HG02759 (cell line): Measurements from ENCODE around the gene CCNL1.
"Not testable (repeated sequence)": the region's sequence is repeated elsewhere in the genome, so short reads cannot be mapped to it uniquely, and the experiment has no call there.

Source experiments
- ATAC-seq: cut with Tn5 transposase; IDR thresholded peaks from one replicate; pipeline ENCODE4 v1.9.1; 2021; ENCODE audit warnings: mild to moderate bottlenecking, moderate library complexity; ENCODE audit not compliant: unreplicated experiment

The CCNL1 gene

DNA sequence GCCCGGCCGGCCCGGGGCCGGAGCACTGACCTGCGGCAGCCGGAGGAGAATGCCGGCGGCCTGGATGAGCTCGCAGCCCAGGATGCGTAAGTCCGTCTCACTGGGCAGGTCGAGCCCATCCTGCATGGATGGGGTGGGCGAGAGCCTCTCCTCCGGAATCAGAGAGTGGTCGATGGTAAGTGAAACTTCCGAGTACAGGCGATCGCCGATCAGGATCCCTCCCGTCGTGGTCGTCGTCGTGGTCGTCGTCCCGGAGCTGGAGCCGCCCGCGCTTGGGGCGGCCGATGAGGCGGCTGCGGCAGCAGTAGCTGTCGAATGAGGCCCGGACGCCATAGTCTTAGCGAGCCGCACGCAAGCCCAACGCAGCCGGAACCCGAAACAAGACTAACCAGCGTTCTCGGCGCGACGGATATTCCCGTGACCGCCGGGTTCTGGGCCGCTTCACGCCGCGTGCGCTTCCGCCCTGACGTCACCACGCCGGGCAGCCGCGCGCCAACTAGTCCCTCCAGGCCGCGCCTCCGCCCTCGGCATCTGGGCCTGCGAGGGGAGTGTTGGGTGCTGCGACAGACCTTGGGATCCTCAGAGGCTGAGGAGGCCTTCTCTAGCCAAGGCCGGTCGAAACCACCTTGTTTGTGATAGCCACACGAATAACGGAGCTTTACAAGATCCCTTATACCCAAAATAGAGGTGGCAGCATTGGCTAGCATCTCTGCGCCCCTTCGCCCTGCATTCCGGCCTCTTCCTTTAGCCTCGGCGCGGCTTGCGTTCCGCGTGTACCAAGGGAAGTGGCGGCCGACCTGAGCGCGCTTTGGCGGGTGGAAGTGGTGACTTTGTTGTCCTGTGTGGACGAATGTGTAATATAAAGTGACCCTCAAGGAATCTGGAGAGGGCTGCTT, at the start of gene CCNL1:
TSS of gene CCNL1 (minus strand) at position 386 of the 896 bp plus-strand sequence. CDS start at position 333, 53 bp downstream.
- ATAC-seq = peak; percentile 82

DNA sequence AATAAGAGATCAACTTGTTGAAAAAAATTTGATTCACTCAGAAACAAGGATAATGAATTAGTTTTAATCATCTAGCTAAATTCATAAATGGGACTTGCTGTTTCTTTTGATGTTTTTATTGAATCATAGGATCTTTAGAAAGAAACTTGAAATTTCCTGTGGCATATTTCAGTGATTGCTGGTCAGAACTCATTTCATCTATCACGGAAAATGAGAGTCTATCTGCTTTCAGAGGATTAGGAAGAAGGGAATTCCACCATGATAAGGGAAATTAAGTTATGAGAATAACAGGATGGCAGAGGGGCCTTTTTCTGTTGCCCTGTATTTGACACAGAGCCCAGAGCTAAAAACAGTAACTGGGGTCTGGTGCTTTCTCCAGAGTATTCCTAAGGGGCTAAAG, 44.9 kb upstream of the CCNL1 start:
- ATAC-seq = no peak

GRCh38 chr3:157204431-157204830, 44.5 kb upstream of the CCNL1 start:
- no peak for ATAC-seq

GRCh38 chr3:157201648-157202278, 41.8 kb upstream of the CCNL1 start:
- ATAC-seq = peak; percentile 80

DNA sequence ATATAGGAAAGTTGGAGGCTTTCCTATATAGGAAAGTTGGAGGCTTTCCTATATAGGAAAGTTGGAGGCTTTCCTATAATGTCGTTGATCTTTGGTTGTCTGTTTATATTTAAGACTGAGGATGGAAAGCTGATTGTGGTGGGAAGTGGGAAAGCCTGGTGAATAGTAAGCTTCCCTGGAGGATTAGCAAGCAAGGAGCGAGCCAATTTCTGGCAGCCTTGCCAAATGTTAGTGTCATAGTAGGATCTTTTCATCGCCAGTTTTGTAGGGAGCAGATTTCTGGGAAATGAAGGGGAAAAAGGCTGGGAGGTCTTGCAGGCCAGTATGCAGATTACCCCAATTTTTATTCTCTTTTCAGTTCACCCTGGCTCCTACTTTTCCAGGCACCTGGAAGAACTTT, 39.9 kb upstream of the CCNL1 start:
- ATAC-seq = no peak

- no peak for ATAC-seq
Observed at GRCh38 chr3:157195965-157196364, 36.0 kb upstream of the CCNL1 start.

DNA sequence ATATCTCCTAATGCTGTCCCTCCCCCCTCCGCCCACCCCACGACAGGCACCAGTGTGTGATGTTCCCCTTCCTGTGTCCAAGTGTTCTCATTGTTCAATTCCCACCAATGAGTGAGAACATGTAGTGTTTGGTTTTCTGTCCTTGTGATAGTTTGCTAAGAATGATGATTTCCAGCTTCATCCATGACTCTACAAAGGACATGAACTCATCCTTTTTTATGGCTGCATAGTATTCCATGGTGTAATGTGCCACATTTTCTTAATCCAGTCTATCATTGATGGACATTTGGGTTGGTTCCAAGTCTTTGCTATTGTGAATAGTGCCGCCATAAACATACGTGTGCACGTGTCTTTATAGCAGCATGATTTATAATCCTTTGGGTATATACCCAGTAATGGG, 31.2 kb upstream of the CCNL1 start:
- ATAC-seq = not testable (repeated sequence)

DNA sequence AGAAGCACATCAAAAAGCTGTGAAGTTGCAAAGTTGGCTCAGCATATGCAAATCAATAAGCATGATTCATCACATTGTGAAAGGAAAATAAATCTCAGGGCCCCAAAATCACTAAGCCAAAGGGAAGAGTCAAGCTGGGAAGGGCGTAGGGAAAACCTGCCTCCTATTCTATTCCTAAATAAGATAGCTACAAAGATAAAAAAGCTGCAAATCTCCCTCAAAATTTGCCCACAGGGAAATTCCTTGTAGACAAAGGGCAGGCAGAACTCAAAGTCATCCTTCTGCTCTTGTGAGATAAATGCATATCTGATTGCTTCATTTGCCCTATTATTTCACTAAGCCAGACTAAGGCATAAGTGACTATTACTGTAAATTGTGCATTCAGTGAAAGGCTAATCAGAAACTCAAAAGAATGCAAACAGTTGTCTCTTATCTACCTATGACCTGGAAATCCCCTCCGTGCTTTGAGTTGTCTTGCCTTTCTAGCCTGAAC, 30.5 kb upstream of the CCNL1 start:
- ATAC-seq = no peak

DNA sequence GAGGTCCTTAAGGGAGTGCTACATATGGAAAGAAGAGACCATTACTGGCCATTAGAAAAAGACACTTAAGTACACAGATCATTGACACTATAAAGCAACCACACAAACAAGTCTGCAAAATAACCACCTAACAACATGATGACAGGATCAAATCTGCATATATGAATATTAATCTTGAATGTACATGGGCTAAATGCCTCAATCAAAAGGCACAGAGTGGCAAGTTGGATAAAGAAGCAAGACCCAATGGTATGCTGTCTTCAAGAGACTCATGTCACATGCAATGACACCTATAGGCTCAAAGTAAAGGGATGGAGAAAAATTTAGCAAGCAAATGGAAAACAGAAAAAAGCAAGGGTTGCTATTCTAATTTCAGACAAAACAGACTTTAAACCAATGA, 28.4 kb upstream of the CCNL1 start:
- ATAC-seq = no peak

- ATAC-seq = no peak
Observed at GRCh38 chr3:157182879-157183278, 22.9 kb upstream of the CCNL1 start.

- no peak for ATAC-seq
Observed at GRCh38 chr3:157180262-157180661, 20.3 kb upstream of the CCNL1 start.

- ATAC-seq = no peak
Observed at GRCh38 chr3:157179365-157179803, 19.4 kb upstream of the CCNL1 start.

DNA sequence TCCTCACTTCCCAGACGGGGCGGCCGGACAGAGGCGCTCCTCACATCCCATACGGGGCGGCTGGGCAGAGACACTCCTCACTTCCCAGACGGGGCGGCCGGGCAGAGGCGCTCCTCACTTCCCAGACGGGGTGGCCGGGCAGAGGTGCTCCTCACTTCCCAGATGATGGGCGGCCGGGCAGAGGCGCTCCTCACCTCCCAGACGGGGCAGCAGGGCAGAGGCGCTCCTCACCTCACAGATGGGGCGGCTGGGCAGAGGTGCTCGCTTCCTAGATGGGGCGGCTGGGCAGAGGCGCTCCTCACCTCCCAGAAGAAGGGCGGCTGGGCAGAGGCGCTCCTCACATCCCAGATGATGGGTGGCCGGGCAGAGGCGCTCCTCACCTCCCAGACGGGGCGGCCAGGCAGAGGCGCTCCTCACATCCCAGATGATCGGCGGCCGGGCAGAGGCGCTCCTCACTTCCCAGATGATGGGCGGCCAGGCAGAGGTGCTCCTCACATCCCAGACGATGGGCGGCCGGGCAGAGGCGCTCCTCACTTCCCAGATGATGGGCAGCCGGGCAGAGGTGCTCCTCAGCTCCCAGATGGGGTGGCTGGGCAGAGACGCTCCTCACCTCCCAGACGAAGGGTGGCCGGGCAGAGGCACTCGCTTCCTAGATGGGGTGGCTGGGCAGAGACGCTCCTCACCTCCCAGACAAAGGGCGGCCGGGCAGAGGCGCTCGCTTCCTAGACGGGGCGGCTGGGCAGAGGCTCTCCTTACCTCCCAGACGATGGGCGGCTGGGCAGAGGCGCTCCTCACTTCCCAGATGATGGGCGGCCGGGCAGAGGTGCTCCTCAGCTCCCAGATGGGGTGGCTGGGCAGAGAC, 18.8 kb upstream of the CCNL1 start:
- ATAC-seq = not testable (repeated sequence)

DNA sequence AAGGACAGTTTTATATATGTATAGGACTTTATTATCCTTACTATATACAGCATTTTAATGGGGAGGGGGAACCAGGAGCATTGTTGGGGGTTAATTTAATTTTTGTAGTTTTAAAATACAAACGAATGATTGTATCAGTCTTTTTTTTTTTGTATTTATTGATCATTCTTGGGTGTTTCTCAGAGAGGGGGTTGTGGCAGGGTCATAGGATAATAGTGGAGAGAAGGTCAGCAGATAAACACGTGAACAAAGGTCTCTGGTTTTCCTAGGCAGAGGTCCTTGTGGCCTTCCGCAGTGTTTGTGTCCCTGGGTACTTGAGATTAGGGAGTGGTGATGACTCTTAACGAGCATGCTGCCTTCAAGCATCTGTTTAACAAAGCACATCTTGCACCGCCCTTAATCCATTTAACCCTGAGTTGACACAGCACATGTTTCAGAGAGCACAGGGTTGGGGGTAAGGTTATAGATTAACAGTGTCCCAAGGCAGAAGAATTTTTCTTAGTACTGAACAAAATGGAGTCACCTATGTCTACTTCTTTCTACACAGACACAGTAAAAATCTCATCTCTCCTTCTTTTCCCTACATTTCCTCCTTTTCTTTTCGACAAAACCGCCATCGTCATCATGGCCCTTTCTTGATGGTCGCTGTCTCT, 18.0 kb upstream of the CCNL1 start:
- ATAC-seq = not testable (repeated sequence)

GRCh38 chr3:157176934-157177333, 17.0 kb upstream of the CCNL1 start:
- ATAC-seq = no peak

DNA sequence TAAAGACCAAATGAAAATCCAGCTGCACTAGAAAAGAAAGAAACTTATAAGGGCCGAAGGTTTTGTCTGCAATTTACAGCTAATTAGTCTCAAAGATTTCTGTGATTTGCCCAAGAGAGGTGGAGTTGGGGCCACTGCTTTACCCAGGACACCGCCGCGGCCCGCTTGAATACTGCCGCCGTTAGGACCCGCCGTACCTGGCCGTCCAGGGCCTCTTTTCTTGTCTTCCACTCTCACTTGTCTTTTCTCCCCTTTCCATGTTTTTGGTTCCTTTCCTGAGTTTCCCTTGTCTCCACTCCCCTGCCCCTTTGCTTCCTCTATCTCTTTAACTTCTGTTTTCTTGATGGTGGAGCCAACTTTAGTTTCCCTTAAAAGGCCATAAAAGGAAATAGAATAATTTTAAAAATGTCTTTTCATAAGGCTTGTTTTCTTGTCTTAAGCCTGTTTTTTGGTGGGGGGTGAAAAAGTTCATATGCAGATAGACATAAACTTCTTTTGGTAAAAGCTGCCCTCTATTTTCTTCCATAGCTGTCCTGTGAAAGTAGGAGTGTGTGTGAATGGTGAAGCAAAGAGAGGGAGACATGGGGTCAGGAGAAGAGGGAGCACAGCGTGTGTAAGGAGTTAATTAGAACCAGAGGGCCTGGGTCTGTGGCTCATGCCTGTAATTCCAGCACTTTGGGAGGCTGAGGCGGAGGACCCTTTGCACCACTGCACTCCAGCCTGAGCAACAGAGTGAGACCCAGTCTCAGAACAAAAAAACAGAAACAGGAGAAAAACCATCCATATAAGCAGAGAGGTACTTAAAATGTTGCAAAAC, 16.0 kb upstream of the CCNL1 start:
- no peak for ATAC-seq

GRCh38 chr3:157174649-157175498, 14.9 kb upstream of the CCNL1 start:
- ATAC-seq = peak; percentile 94

GRCh38 chr3:157174290-157174648, 14.3 kb upstream of the CCNL1 start:
- peak; percentile 1 for ATAC-seq

DNA sequence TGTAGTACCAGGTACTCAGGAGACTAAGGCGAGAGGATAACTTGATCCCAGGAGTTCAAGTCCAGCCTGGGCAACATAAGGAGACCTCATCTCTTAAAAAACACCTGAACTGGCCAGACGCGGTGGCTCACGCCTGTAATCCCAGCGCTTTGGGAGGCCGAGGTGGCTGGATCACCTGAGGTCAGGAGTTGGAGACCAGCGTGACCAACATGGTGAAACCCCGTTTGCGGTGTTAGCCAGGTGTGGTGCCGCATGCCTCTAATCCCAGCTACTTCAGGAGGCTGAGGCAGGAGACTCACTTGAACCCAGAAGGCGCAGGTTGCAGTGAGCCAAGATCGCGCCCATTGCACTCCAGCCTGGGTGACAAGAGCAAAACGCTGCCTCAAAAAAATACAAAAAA, 13.4 kb upstream of the CCNL1 start:
- not testable (repeated sequence) for ATAC-seq
